Heart left ventricle (tissue), 13 donors: ENCODE data around the gene LAMB2.

Source experiments
- POLR2A ChIP-seq, 2 donors: fragments of 450-650 bp; IDR thresholded peaks; one replicate each; pipeline ENCODE4 v1.6.1; 2017; ENCODE audit warnings: antibody characterized with exemption in 2 of 2, mild to moderate bottlenecking in 2 of 2, moderate library complexity in 2 of 2
- TF ChIP-seq, protein P1 (sequence below), 12 donors: fragments of 200-600 bp; sonication (generic) in 4 of 12; IDR thresholded peaks; one replicate each; pipeline versions ENCODE4 v1.5.0 to v1.8.0; 2018 to 2022; ENCODE audit warnings: antibody characterized with exemption in 12 of 12, mild to moderate bottlenecking in 5 of 12
- donor health status: ischemic (EF 13 %, LVEDD 7.1; RV severe dilation, severe dysfunction).
- donor health status: DM: no; HTN: yes; CAD: no.
- donor health status: DM: no; HTN: no; CAD: no.
- donor health status: ischemic (EF 25% LVEDD 6.9; RV normal size, moderate dysfunction).
- donor health status: ischemic (EF 25% LVEDD 5.7; RV mildly dilated, moderate dysfunction).
- donor health status: ischemic (EF 35%, LVEDD 5.7; RV mildly dilated, moderate dysfunction).
- donor health status: nonischemic (EF 11% LVEDD 7.7; RV severe dilation, severe dysfunction).
- donor health status: DM: yes; HTN: yes; CAD: no.
- donor health status: PGD.
- donor health status: ischemic (EF 29% LVEDD 5.4; RV normal size, mild dysfunction).
- donor health status: nonischemic (EF 23%, LVEDD 6.1; RV moderate dilation, normal function).

DNA sequence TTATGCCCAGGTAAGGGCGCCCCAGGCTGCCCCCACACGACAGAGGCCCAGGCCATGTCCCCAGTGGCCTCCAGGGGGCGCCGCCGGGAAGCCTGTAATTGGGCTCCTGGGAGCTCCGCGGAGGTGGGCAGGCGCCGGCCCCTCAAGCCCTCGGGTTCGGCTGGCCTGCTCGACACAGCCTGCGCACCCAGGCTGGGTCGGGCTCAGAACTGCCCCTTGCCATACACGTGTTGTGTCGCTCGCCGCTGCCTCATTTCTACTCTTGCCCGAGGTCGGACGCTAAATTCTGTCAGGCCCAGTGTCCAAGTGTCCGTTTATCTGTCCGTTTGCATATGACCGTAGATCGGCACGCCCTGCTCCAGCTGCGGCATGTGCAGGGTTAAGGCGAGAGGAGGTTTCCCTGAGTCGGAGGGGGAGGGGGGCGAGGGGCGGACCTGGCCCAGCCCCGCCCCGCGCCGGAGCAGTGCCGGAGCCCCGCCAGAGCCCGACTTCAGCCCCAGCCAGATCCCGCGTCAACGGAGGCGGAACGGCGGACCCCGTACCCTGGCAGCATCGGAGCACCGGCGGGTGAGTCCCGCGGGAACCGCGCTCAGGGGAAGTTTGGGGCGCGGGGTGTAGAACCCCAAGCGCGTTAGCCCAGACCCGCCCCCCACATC, 38.4 kb upstream of the LAMB2 start, which contains the start of gene KLHDC8B:
- TF ChIP-seq, protein P1, sequence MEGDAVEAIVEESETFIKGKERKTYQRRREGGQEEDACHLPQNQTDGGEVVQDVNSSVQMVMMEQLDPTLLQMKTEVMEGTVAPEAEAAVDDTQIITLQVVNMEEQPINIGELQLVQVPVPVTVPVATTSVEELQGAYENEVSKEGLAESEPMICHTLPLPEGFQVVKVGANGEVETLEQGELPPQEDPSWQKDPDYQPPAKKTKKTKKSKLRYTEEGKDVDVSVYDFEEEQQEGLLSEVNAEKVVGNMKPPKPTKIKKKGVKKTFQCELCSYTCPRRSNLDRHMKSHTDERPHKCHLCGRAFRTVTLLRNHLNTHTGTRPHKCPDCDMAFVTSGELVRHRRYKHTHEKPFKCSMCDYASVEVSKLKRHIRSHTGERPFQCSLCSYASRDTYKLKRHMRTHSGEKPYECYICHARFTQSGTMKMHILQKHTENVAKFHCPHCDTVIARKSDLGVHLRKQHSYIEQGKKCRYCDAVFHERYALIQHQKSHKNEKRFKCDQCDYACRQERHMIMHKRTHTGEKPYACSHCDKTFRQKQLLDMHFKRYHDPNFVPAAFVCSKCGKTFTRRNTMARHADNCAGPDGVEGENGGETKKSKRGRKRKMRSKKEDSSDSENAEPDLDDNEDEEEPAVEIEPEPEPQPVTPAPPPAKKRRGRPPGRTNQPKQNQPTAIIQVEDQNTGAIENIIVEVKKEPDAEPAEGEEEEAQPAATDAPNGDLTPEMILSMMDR (IDR thresholded peaks at IDR 0.05): peak; percentile 95 to 98 (median 96)
- TF ChIP-seq POLR2A (IDR thresholded peaks at IDR 0.05): peak in 1 of 2 donors; percentile 81
